BJ (cell line): ENCODE results near the gene MTR. TPM values are rescaled to one million over a fixed set of nuclear protein-coding genes. Genes with fewer than 3 reads are reported as not detected.

Source experiments
- CTCF ChIA-PET: fragments of 350-600 bp; formaldehyde crosslinking; extraction: SDS; loops from one replicate; lab custom pipeline; 2021; ENCODE audit warnings: antibody characterized with exemption, inconsistent platforms; lab: Yijun Ruan, JAX
- POLR2A ChIA-PET: fragments of 300-600 bp; sonication (Branson Sonifier 250); formaldehyde crosslinking; extraction: SDS; loops from one replicate; lab custom pipeline; 2021; ENCODE audit warnings: antibody characterized with exemption; lab: Charles Lee
- DNase-seq: peaks from one replicate; pipeline ENCODE4 v3.0.0-alpha.2; 2011; ENCODE audit warnings: low read depth
- H3K27me3 ChIP-seq: 2 replicates; pipeline ENCODE4 v1.6.0; 2011; ENCODE audit warnings: low read length; ENCODE audit not compliant: control insufficient read depth, insufficient read depth
- H3K36me3 ChIP-seq: 2 replicates; pipeline ENCODE4 v1.5.1; 2011; ENCODE audit warnings: low read length; ENCODE audit not compliant: control insufficient read depth, insufficient read depth
- H3K4me3 ChIP-seq: 2 replicates; pipeline ENCODE4 v1.5.1; 2011; ENCODE audit warnings: low read depth, mild to moderate bottlenecking, control low read depth, low read length
- polyA plus RNA-seq: library from polyadenylated mRNA; depleted of rRNA; stranded (reverse); fragments of >200 nt; gene quantifications from 2 replicates; pipeline ENCODE4 v1.2.3, GENCODE V29; 2011
- TF ChIP-seq, protein P1 (sequence below): IDR thresholded peaks from 2 replicates; pipeline ENCODE4 v1.5.1; 2011; ENCODE audit warnings: low read depth, mild to moderate bottlenecking, control low read depth, inconsistent platforms, low read length, moderate library complexity; ENCODE audit not compliant: insufficient read depth

MTR gene
- polyA plus RNA-seq, 1 experiment = 5.3 TPM

DNA sequence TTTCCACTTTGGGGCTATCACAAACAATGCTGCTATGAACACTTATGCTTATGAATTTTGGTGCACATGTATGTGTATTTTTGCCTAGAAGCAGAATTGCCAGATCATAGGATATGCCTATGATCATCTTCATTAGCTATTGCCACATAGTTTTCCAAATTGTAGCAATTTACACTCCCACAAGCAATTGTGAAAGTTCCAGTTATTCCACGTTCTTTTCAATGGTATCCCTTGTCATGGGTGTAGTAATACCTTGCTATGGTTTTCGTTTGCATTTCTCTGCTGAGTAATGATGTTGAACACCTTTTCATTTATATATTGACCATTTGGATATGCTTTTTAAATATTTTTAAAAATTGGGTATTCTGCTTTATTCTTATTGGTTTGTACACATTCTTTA lies 82.6 kb downstream of the MTR start:
- Histone ChIP-seq H3K27me3 (no peaks in the 10 kb centered on the region), H3K4me3 (no peak overlapping the region), H3K36me3 (no peaks in the 10 kb centered on the region)
- no peak for DNase-seq
- CTCF ChIA-PET = interaction anchor here (1.3 kb wide), 1 partner anchor 10 kb away, joined by 3 read pairs; no protein-coding TSS in a partner anchor
- POLR2A ChIA-PET = no interaction called here
- TF ChIP-seq, protein P1, sequence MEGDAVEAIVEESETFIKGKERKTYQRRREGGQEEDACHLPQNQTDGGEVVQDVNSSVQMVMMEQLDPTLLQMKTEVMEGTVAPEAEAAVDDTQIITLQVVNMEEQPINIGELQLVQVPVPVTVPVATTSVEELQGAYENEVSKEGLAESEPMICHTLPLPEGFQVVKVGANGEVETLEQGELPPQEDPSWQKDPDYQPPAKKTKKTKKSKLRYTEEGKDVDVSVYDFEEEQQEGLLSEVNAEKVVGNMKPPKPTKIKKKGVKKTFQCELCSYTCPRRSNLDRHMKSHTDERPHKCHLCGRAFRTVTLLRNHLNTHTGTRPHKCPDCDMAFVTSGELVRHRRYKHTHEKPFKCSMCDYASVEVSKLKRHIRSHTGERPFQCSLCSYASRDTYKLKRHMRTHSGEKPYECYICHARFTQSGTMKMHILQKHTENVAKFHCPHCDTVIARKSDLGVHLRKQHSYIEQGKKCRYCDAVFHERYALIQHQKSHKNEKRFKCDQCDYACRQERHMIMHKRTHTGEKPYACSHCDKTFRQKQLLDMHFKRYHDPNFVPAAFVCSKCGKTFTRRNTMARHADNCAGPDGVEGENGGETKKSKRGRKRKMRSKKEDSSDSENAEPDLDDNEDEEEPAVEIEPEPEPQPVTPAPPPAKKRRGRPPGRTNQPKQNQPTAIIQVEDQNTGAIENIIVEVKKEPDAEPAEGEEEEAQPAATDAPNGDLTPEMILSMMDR = no peak

DNA sequence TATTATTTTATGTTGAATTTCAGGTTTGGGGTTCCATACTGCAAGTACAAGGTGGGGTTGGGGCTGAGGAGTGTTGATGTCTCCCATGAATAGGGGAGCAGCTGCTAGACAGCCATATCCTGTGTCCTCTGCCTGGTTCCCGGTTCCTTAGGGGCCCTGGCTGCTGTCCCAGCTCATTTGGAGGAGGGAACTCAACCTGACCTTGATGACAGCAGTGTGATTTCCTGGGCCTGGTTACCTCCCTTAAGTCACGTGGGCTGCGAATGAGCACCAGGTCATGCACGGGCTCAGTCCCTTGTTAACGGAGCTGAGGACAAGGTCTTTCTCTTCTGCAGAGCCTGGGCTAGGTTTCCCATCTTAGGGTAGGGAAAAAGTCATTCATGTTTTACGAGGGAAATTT lies 85.1 kb downstream of the MTR start:
- TF ChIP-seq, protein P1 = no peak
- POLR2A ChIA-PET = no interaction called here

DNA sequence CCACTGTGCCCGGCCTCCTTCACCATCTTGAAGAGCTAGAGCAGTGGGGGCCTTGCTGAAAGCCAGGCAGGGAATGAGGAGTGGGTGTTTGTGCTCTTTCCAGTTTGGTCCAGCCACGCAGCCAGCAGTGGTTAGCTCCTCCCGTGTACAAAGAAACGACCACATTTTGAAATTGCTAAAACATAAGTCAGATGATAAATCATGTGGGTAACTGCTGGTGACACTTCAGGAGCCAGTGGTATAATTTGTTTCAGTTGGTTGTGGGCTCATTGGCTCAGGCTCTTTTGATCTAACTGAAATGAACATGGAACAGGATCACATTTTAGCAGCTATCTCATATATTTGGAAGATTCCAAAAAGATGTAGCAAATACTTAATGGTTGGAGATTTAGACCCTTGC lies 87.6 kb downstream of the MTR start:
- H3K36me3 ChIP-seq = peaks cover 2% of the 10 kb centered on the region; the same call in 1 of the 2 replicates
- no peaks in the 10 kb centered on the region for H3K27me3 ChIP-seq
- TF ChIP-seq, protein P1 = no peak
- no peak for DNase-seq
- no peak overlapping the region for H3K4me3 ChIP-seq
- ChIA-PET CTCF (interaction anchor here (0.9 to 1.6 kb wide), 2 partner anchors 10 to 123 kb away, joined by 3 to 5 read pairs; no protein-coding TSS in a partner anchor), POLR2A (no interaction called here)

More for the DNA sequence above, 85.1 kb downstream of the MTR start:
- CTCF ChIA-PET = interaction anchor here (1.6 kb wide), 1 partner anchor 117 kb away, joined by 3 read pairs; no protein-coding TSS in a partner anchor
- DNase-seq = no peak
- Histone ChIP-seq H3K36me3 (no peaks in the 10 kb centered on the region), H3K27me3 (no peaks in the 10 kb centered on the region), H3K4me3 (no peak overlapping the region)

DNA sequence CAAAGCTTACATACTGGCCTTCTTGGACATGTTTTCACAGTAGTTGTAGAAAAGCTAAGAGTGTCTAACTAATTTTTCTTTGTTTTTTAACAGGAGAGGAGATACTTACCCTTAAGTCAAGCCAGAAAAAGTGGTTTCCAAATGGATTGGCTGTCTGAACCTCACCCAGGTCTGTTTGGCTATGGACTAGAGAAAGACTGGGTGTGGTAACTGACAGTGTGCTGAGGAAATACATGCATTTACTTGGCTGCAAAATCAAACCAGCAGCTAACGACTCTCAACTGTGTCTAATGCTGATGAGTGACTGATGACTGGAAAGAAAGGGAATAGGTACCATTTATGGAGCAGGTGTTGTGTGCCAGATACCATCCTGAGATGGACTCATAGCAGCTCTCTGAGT lies 91.1 kb downstream of the MTR start:
- Histone ChIP-seq H3K4me3 (no peak overlapping the region), H3K36me3 (peaks cover 3% of the 10 kb centered on the region; the same call in 1 of the 2 replicates), H3K27me3 (no peaks in the 10 kb centered on the region)
- no peak for DNase-seq
- TF ChIP-seq, protein P1 = no peak
- CTCF ChIA-PET = no interaction called here
- POLR2A ChIA-PET = no interaction called here

DNA sequence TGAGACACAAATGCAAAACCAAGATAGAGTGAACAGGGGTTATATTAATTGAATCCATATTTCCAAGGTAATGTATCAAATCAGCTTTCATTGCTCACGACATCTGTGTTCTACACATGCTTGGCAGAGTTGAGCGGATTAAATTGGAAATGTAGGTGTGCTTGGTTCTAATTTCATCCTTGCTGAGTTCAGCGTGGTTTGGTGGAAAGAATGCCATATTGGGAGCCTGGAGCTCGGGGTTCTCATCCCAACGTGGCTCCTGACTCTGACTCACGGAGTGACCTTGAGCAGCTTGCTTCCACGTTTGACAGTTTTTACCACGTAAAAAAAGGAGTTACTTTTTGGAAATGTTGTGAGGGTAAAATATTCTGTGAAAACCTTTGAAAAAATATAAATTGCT lies 92.0 kb downstream of the MTR start:
- CTCF ChIA-PET = interaction anchor here (0.6 kb wide), 1 partner anchor 12 kb away, joined by 4 read pairs; no protein-coding TSS in a partner anchor
- Histone ChIP-seq H3K27me3 (no peaks in the 10 kb centered on the region), H3K36me3 (peaks cover 5% of the 10 kb centered on the region; the same call in 1 of the 2 replicates), H3K4me3 (no peak overlapping the region)
- TF ChIP-seq, protein P1 = no peak
- POLR2A ChIA-PET = no interaction called here
- DNase-seq = no peak
